ENCODE measurements around the gene DUS1L.
"Not testable (repeated sequence)": the region's sequence is repeated elsewhere in the genome, so short reads cannot be mapped to it uniquely, and the experiment has no call there.

DUS1L gene

DNA sequence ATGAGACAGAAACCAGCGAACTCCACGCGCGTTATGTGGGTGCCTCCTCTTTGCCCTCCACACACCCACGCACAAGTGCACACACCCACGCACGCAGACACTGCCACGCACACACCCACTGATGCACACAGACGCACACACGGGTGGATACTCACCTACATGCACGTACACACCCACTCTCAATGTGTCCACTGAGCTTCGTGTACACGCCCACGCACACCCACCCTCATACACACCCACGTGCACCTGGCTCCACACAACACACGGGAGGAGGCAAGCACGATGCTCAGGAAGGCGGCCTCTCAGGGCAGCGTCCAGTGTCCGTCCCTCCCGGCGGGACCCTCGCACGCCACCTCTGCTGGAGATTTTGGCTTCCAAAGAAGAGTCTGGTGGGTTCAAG lies 18.2 kb downstream of the DUS1L start:
- H3K4me3 ChIP-seq (ENCODE audit: low read depth, low read length), result no peak overlapping the region
- TF ChIP-seq, protein P1, sequence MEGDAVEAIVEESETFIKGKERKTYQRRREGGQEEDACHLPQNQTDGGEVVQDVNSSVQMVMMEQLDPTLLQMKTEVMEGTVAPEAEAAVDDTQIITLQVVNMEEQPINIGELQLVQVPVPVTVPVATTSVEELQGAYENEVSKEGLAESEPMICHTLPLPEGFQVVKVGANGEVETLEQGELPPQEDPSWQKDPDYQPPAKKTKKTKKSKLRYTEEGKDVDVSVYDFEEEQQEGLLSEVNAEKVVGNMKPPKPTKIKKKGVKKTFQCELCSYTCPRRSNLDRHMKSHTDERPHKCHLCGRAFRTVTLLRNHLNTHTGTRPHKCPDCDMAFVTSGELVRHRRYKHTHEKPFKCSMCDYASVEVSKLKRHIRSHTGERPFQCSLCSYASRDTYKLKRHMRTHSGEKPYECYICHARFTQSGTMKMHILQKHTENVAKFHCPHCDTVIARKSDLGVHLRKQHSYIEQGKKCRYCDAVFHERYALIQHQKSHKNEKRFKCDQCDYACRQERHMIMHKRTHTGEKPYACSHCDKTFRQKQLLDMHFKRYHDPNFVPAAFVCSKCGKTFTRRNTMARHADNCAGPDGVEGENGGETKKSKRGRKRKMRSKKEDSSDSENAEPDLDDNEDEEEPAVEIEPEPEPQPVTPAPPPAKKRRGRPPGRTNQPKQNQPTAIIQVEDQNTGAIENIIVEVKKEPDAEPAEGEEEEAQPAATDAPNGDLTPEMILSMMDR (IDR thresholded peaks at IDR 0.05; ENCODE audit: low read depth, low read length), result no peak

DNA sequence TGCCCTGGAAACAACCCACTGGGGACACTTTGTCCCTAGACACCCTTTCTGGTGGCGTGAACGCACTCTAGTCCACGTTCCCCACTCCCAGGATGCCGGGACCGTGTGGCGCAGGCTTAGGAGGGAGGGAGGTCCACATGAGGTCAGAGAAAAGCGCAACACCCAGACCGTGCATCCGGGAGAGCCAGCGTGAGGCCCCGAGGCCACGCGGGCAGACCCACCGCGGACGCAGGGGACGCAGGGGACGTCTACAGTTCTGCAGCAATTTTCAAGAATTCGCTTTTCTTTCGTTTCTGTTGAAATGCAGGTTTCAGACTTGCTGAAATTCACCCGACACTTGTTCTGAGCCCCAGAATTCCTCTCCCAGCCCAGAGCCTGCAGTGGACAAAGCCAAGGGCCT lies 18.7 kb downstream of the DUS1L start:
- TF ChIP-seq, protein P1 (IDR thresholded peaks at IDR 0.05; ENCODE audit: low read depth, low read length), result no peak
- no peak overlapping the region for H3K4me3 ChIP-seq (ENCODE audit: low read depth, low read length)

DNA sequence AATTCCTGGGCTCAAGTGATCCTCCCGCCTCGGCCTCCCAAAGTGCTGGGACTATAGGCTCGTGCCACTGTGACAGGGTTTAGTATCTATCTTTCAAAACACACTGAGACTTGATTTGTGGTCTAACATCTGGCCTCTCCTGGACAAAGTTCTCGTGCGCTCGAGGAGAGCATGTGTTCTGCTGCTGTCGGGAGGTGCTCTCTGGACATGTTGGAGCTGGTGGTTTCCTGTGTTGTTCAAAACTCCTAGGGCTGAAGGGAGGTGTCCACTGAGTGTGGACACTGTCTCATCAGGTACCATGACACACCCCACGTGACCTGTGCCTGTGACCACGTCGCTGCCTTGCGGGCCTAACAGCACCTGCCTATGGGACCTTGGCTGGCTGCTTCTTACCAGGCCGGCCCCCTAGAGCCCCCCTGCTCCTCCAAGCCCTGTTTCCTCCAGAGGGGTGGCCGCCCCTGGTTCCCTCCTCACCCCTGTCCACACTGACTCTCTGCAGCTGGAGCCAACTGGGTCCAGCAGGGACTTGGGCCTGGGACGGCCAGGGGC lies 19.6 kb downstream of the DUS1L start:
- TF ChIP-seq, protein P1 (IDR thresholded peaks at IDR 0.05; ENCODE audit: low read depth, low read length), result no peak
- H3K4me3 ChIP-seq (ENCODE audit: low read depth, low read length), result no peak overlapping the region

DNA sequence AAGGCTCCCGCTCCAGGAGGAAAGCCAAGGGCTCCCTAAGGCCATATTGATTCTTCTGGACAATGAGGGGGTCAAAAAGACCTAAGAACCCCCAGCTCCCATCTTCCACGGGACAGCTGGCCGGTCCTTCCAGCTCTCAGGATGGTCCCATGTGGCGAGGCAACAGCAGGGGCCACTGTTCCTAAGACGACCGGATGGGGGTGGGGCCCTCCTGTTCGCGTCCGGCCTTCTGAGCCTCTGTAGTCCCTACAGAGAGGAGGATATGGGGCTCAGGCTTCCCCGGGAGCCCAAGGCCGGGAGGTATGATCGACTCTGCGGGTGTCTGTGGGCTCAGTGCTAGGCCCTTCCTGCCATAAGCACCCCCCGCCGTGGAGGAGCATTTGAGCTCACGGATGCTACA lies 22.1 kb downstream of the DUS1L start:
- TF ChIP-seq, protein P1 (IDR thresholded peaks at IDR 0.05; ENCODE audit: low read depth, low read length), result no peak

DNA sequence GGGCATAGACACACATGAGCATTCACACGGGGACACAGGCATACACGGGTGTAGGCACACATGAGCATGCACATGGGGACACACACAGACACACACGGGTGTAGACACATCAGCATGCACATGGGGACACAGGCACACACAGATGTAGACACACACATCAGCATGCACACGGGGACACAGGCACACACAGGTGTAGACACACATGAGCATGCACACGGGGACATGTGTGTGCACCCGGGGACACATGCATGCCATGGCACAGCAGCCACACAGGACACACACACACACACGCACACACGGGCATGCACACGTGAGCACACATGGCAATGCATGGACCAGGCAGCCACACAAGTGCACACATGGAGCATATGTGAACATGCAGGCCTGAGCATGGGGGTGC lies 23.0 kb downstream of the DUS1L start:
- H3K4me3 ChIP-seq (ENCODE audit: low read depth, low read length), result no peak overlapping the region
- TF ChIP-seq, protein P1 (IDR thresholded peaks at IDR 0.05; ENCODE audit: low read depth, low read length), result no peak

More for the DNA sequence above, 22.1 kb downstream of the DUS1L start:
- H3K4me3 ChIP-seq (ENCODE audit: low read depth, low read length), result no peak overlapping the region

DNA sequence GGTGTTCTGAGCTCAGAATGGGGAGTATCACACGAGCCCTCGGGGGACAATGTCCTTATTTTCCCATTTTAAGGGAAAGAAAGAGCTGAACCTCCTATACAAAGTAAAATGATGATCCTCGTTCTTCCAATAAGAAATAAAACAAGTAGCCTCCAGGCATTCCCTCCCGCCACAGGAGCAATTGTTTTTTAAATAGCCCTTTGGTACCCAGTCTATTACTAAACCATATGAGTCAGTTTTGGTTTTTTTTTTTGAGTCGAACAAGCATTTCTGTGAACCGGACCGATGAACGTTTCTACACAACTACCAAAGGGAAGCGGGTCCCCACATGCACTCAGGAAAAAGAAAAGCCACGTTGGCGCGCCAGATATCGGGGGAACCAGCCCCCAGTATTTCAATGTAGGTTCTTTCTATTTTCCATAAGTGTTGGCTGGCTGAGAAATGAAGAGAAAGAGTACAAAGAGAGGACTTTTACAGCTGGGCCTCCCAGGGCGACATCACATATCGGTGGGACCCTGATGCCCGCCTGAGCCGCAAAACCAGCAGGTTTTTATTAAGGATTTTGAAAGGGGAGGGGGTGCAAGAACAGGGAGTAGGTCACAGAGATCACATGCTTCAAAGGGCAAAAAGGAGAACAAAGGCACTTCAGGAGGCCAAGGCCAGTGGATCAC lies 24.3 kb downstream of the DUS1L start:
- H3K4me3 ChIP-seq (ENCODE audit: low read depth, low read length), result no peak overlapping the region
- TF ChIP-seq, protein P1 (IDR thresholded peaks at IDR 0.05; ENCODE audit: low read depth, low read length), result no peak

DNA sequence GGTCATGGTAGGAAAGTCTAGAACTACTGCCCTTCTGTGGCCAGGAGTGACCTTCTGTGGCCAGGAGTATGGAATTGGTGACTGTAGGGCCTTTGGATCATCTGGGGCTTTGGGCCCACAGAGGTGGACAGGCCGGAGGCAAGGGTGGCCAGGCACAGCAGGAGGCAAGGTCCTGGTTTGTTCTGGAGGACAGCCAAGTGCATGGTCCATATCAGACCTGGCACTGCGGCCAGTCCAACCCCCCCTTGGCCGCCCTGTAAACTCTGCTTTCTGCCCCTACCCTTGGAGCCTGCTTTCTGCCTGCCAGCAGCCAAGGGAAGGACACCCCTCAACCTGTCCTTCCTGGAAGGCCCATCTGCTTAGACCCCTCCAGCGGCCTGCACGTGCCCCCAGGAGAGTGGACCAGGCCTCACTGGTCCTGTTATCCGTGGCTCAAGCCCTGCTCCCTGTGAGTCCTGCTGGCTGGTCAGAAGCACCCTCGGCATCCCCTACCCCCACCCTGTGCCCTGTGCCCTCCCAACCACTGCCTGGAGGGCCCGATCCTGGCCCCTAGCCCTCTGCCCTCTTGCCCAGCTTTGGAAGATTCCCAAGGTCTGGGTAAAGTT lies 25.8 kb downstream of the DUS1L start:
- TF ChIP-seq, protein P1 (IDR thresholded peaks at IDR 0.05; ENCODE audit: low read depth, low read length), result no peak
- no peak overlapping the region for H3K4me3 ChIP-seq (ENCODE audit: low read depth, low read length)

DNA sequence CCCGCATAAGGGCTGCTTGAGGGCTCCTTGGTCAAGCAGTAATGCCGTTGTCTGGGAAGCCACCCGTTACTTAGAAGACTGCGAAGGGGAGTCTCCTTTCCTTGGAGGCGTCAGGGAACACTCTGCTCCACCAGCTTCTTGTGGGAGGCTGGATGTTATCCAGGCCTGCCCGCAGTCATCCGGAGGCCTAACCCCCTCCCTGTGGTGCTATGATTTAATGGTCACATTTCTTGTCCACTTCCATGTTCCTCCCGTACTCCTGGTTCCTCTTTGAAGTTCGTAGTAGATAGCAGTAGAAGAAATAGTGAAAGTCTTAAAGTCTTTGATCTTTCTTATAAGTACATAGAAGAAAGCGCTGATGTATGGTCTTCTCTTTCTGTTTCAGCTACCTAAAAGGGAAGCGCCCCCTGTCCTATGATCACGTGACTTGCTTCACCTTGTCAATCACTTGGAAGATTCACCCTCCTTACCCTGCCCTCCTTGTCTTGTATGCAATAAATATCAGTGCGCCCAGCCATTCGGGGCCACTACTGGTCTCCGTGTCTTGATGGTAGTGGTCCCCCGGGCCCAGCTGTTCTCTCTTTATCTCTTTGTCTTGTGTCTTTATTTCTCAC lies 26.7 kb downstream of the DUS1L start:
- H3K4me3 ChIP-seq (ENCODE audit: low read depth, low read length), result not testable (repeated sequence)

Data from WI38 (cell line).